GM21619 (cell line): ENCODE measurements around the gene NOTUM.

Experiments
- ATAC-seq: cut with Tn5 transposase; IDR thresholded peaks from one replicate; pipeline ENCODE4 v1.9.1; 2021; ENCODE audit not compliant: unreplicated experiment

NOTUM gene

GRCh38 chr17:81926451-81927151, 34.4 kb downstream of the NOTUM start:
- peak; percentile 14 for ATAC-seq

GRCh38 chr17:81925860-81926450, 35.0 kb downstream of the NOTUM start:
- no peak for ATAC-seq

- ATAC-seq = no peak
These were observed 36.1 kb downstream of the NOTUM start for GRCh38 chr17:81924557-81925532.

- no peak for ATAC-seq
These were observed 37.4 kb downstream of the NOTUM start for GRCh38 chr17:81923302-81924260.

- ATAC-seq = no peak
These were observed 38.3 kb downstream of the NOTUM start for GRCh38 chr17:81922566-81923301.

GRCh38 chr17:81921996-81922565, 38.9 kb downstream of the NOTUM start:
- no peak for ATAC-seq

- no peak for ATAC-seq
These were observed 39.5 kb downstream of the NOTUM start for GRCh38 chr17:81921537-81921862.

GRCh38 chr17:81920612-81921536, 40.1 kb downstream of the NOTUM start:
- ATAC-seq = no peak

GRCh38 chr17:81918832-81919545, 42.0 kb downstream of the NOTUM start:
- no peak for ATAC-seq

GRCh38 chr17:81918333-81918669, 42.7 kb downstream of the NOTUM start:
- ATAC-seq = peak; percentile 15

- peak; percentile 60 for ATAC-seq
These were observed 43.2 kb downstream of the NOTUM start, which contains the start of gene SIRT7 for GRCh38 chr17:81917565-81918332. Gene SIRT7 (minus strand): TSS chr17:81918176. CDS start chr17:81918131, 45 bp downstream.

- ATAC-seq = no peak
These were observed 44.6 kb downstream of the NOTUM start for GRCh38 chr17:81916234-81917001.

- no peak for ATAC-seq
These were observed 45.7 kb downstream of the NOTUM start for GRCh38 chr17:81915331-81915730.

- no peak for ATAC-seq
These were observed 46.7 kb downstream of the NOTUM start for GRCh38 chr17:81914103-81914850.

GRCh38 chr17:81913394-81914102, 47.4 kb downstream of the NOTUM start:
- ATAC-seq = no peak
